HG02798 (cell line): Measurements from ENCODE around the gene TTLL10.

Source experiments
- ATAC-seq: cut with Tn5 transposase; IDR thresholded peaks from one replicate; pipeline ENCODE4 v1.9.1; 2021; ENCODE audit warnings: mild to moderate bottlenecking; ENCODE audit not compliant: unreplicated experiment, poor library complexity

The TTLL10 gene

GRCh38 chr1:1231400-1232207 lies 57.9 kb downstream of the TTLL10 start, which contains the start of gene SDF4:
TSS of gene SDF4 (minus strand) at chr1:1232001. CDS start at chr1:1228772, 3,229 bp downstream.
- peak; percentile 94 for ATAC-seq

- no peak for ATAC-seq
Measured at GRCh38 chr1:1232208-1232795, 58.6 kb downstream of the TTLL10 start, which contains the start of gene B3GALT6. TSS of gene B3GALT6 (plus strand) at chr1:1232237. CDS start at chr1:1232279, 42 bp downstream.

GRCh38 chr1:1232796-1233566 lies 59.3 kb downstream of the TTLL10 start:
- no peak for ATAC-seq

- no peak for ATAC-seq
Measured at GRCh38 chr1:1233567-1233892, 59.9 kb downstream of the TTLL10 start.

GRCh38 chr1:1234180-1234808 lies 60.6 kb downstream of the TTLL10 start:
- ATAC-seq: no peak

GRCh38 chr1:1235016-1235744 lies 61.5 kb downstream of the TTLL10 start:
- no peak for ATAC-seq

- no peak for ATAC-seq
Measured at GRCh38 chr1:1236176-1236763, 62.6 kb downstream of the TTLL10 start.

- ATAC-seq: no peak
Measured at GRCh38 chr1:1236945-1237873, 63.5 kb downstream of the TTLL10 start.

- no peak for ATAC-seq
Measured at GRCh38 chr1:1237874-1238701, 64.4 kb downstream of the TTLL10 start.

GRCh38 chr1:1238702-1239178 lies 65.1 kb downstream of the TTLL10 start:
- no peak for ATAC-seq

- ATAC-seq: no peak
Measured at GRCh38 chr1:1239227-1239613, 65.5 kb downstream of the TTLL10 start.

- no peak for ATAC-seq
Measured at GRCh38 chr1:1239614-1240347, 66.1 kb downstream of the TTLL10 start.

- ATAC-seq: no peak
Measured at GRCh38 chr1:1240348-1240732, 66.7 kb downstream of the TTLL10 start.

- no peak for ATAC-seq
Measured at GRCh38 chr1:1240822-1241587, 67.3 kb downstream of the TTLL10 start.

- ATAC-seq: no peak
Measured at GRCh38 chr1:1241588-1242219, 68.0 kb downstream of the TTLL10 start.
